Stomach (tissue), 9 donors: ENCODE results near the gene DPP10. TPM values are rescaled to one million over a fixed set of nuclear protein-coding genes. Genes with fewer than 3 reads are reported as not detected.
"Not testable (repeated sequence)": the region's sequence is repeated elsewhere in the genome, so short reads cannot be mapped to it uniquely, and the experiment has no call there.

ENCODE experiments used
- DNase-seq, 2 donors: peaks; one replicate each; pipeline versions ENCODE4 v3.0.0 to v3.0.0-alpha.2; 2013 to 2019
- H3K27ac ChIP-seq, 5 donors: fragments of 200-600 bp in 4 of 5; sonication (generic) in 4 of 5; one replicate each; pipeline ENCODE4 v1.5.1; 2013 to 2019; ENCODE audit warnings: mild to moderate bottlenecking in 1 of 5, moderate library complexity in 1 of 5
- H3K27me3 ChIP-seq, 3 donors: fragments of 200-600 bp; sonication (generic); one replicate each; pipeline ENCODE4 v1.5.1; 2017 to 2019; ENCODE audit warnings: mixed run types in 1 of 3
- H3K36me3 ChIP-seq, 4 donors: fragments of 200-600 bp; sonication (generic); 1 replicate in 3 of 4; 2 replicates in 1 of 4; pipeline ENCODE4 v1.5.1; 2016 to 2019
- H3K4me1 ChIP-seq, 4 donors: fragments of 200-600 bp; sonication (generic); one replicate each; pipeline ENCODE4 v1.5.1; 2016 to 2019
- H3K4me3 ChIP-seq, 4 donors: fragments of 200-600 bp; sonication (generic) in 3 of 4; one replicate each; pipeline ENCODE4 v1.5.1; 2016 to 2019; ENCODE audit warnings: mild to moderate bottlenecking in 1 of 4
- H3K9me3 ChIP-seq, 4 donors: fragments of 200-600 bp; sonication (generic); one replicate each; pipeline ENCODE4 v1.5.1; 2016 to 2019
- CTCF ChIP-seq, 7 experiments: fragments of 450-650 bp in 4 of 7; fragments of 200-600 bp in 3 of 7; sonication (generic) in 3 of 7; IDR thresholded peaks; one replicate each; pipeline ENCODE4 v1.5.1; 2016 to 2019; ENCODE audit warnings: antibody characterized with exemption in 7 of 7, control low read depth in 2 of 7, mild to moderate bottlenecking in 1 of 7
- EP300 ChIP-seq: sonication (generic); formaldehyde crosslinking; IDR thresholded peaks from one replicate; pipeline ENCODE4 v1.6.1; 2017; ENCODE audit warnings: antibody characterized with exemption
- POLR2A ChIP-seq, 4 donors: fragments of 450-650 bp; IDR thresholded peaks; one replicate each; pipeline ENCODE4 v1.6.1; 2016; ENCODE audit warnings: antibody characterized with exemption in 4 of 4, control low read depth in 2 of 4, mild to moderate bottlenecking in 1 of 4, moderate library complexity in 1 of 4
- POLR2AphosphoS5 ChIP-seq, 3 donors: sonication (generic); formaldehyde crosslinking; IDR thresholded peaks; one replicate each; pipeline ENCODE4 v1.6.1; 2016; ENCODE audit warnings: antibody characterized with exemption in 3 of 3
- WGBS, 5 donors: extraction: QIAGEN DNeasy Blood & Tissue Kit in 3 of 5; methylation state at CpG; one replicate each; pipeline versions ENCODE4 v1.1.5 to v1.1.7; 2013 to 2018; 5-methylcytosine and 5-hydroxymethylcytosine counted together
- intact Hi-C: fragments of 100-400 bp; cut with DNase I; formaldehyde crosslinking; loops from one replicate; pipeline ENCODE4 v1.15.1; 2023; ENCODE audit warnings: low total_unique reads
- polyA plus RNA-seq, 3 donors: library from polyadenylated mRNA; stranded (reverse); fragments of 200-250 nt; gene quantifications; one replicate each; pipeline ENCODE4 v1.2.3, GENCODE V29; 2013
- total RNA-seq, 5 donors: library from RNA; depleted of rRNA; stranded (reverse); fragments of >200 nt; gene quantifications; one replicate each; pipeline versions ENCODE4 v1.1.0 to v1.2.3, GENCODE V29; 2014 to 2016
- donor health status: healthy with polysubstance abuse.
- donor health status: Bipolar disorder and iron deficiency.
- donor health status: healthy.

DPP10 gene
- total and polyA plus RNA-seq, 8 donors: 0.18 to 15.6 (median 2.0) TPM; not detected in 1

- Histone ChIP-seq H3K4me3 (no peak overlapping the region), H3K27me3 (no peaks in the 10 kb centered on the region), H3K27ac (no peak overlapping the region), H3K4me1 (no peaks in the 10 kb centered on the region), H3K36me3 (no peaks in the 10 kb centered on the region), H3K9me3 (no peaks in the 10 kb centered on the region)
- DNase-seq: no peak
- WGBS, 5 donors: 77 to 89% (median 82%) methylated on average over 2 of the region's 2 CpGs
- no peak for TF ChIP-seq EP300
- no peak for TF ChIP-seq CTCF (IDR thresholded peaks at IDR 0.05)
- no peak for TF ChIP-seq POLR2AphosphoS5 (IDR thresholded peaks at IDR 0.05)
- TF ChIP-seq POLR2A (IDR thresholded peaks at IDR 0.05): no peak
- intact Hi-C loops: no loop called here
Measured at GRCh38 chr2:114745700-114746099, 303.3 kb downstream of the DPP10 start.

GRCh38 chr2:114748175-114748574 lies 305.7 kb downstream of the DPP10 start:
- H3K9me3 ChIP-seq, H3K4me3 ChIP-seq, H3K27me3 ChIP-seq, H3K4me1 ChIP-seq, intact Hi-C loops, DNase-seq, H3K36me3 ChIP-seq, H3K27ac ChIP-seq: not testable (repeated sequence)
- WGBS, 5 donors: 67 to 84% (median 77%) methylated on average over 3 to 5 of the region's 5 CpGs

GRCh38 chr2:114752425-114752824 lies 310.0 kb downstream of the DPP10 start:
- TF ChIP-seq CTCF (IDR thresholded peaks at IDR 0.05) (no peak), POLR2AphosphoS5 (IDR thresholded peaks at IDR 0.05) (no peak), POLR2A (IDR thresholded peaks at IDR 0.05) (no peak)
- 58 to 69% (median 67%) methylated on average over 4 of the region's 4 CpGs for WGBS, 5 donors
- intact Hi-C loops: no loop called here
- Histone ChIP-seq H3K36me3 (no peaks in the 10 kb centered on the region), H3K4me3 (no peak overlapping the region), H3K4me1 (peaks cover 0 to 5% (median 0%) of the 10 kb centered on the region in 4 donors), H3K9me3 (no peaks in the 10 kb centered on the region), H3K27ac (no peak overlapping the region), H3K27me3 (no peaks in the 10 kb centered on the region)
- DNase-seq: no peak

DNA sequence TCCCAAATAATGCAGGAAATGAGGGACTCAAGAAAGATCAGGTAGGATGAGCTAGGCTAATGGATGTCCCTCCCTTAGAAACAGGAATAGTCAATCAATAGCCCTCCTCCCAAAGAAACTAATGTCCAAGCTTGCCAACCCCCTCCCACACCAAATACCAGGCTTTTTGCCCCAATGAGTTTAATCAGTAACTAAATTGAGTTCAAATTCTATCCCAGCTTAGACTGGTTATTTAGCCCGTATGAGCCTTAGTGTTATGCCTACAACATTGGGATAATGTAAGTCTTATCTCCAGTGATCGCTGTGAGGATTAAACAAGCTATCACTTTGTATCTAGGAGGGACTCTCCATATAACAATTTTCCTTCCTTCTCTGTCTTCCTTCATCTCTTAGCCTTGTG lies 310.7 kb downstream of the DPP10 start:
- H3K27me3 ChIP-seq: no peaks in the 10 kb centered on the region
- no peaks in the 10 kb centered on the region for H3K9me3 ChIP-seq
- no peaks in the 10 kb centered on the region for H3K36me3 ChIP-seq
- WGBS, 5 donors: 79 to 85% (median 83%) methylated on average over 2 of the region's 2 CpGs
- DNase-seq: no peak
- H3K27ac ChIP-seq: no peak overlapping the region
- TF ChIP-seq POLR2A (IDR thresholded peaks at IDR 0.05): no peak
- no peak for TF ChIP-seq EP300
- TF ChIP-seq CTCF (IDR thresholded peaks at IDR 0.05): no peak
- no peak for TF ChIP-seq POLR2AphosphoS5 (IDR thresholded peaks at IDR 0.05)
- no peak overlapping the region for H3K4me3 ChIP-seq
- H3K4me1 ChIP-seq: peaks cover 0 to 5% (median 0%) of the 10 kb centered on the region in 4 donors
- intact Hi-C loops: no loop called here

DNA sequence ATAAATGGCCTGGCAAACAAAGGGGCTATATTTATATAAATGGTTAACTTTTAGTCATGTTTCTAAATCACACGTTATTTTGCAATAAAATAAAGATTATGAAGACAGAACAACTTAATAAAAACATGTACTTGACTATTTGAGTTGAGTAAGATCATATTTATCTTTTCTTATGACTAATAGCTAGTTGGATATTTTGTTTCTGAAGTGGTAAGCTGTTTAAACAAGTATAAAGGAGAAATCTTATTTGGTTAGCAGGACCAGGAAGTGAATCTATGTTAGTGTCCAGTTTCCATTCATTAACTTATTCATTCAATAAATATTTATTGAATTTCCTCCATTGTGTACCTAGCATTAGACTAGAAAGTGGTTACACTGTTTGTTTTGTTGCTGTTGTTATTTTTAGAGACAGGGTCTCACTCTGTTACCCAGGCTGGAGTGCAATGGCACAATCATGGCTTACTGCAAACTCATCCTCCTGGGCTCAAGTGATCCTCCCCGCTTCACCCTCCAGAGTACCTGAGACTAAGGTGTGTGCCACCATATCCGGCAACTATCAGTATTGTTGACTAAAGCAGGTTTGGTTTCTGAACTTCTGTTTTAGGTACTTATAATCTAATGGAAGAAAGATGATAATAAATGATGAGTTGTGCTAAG lies 312.6 kb downstream of the DPP10 start:
- Histone ChIP-seq H3K4me1 (peaks cover 0 to 5% (median 0%) of the 10 kb centered on the region in 4 donors), H3K36me3 (no peaks in the 10 kb centered on the region), H3K4me3 (no peak overlapping the region), H3K27ac (no peak overlapping the region), H3K27me3 (peaks cover 0 to 2% (median 0%) of the 10 kb centered on the region in 3 donors), H3K9me3 (no peaks in the 10 kb centered on the region)
- no peak for TF ChIP-seq POLR2A (IDR thresholded peaks at IDR 0.05)
- WGBS, 5 donors: 30 to 50% (median 49%) methylated on average over 3 of the region's 3 CpGs
- peak in 1 of 2 donors; percentile 9 for DNase-seq
- intact Hi-C loops: no loop called here
